Measurements from ENCODE around the gene CCDC146. TPM values are rescaled to one million over a fixed set of nuclear protein-coding genes. Genes with fewer than 3 reads are reported as not detected.

Gene CCDC146
- total RNA-seq, 1 donor from 2014 or later, result 2.1 TPM

GRCh38 chr7:77306231-77307067 lies 184.0 kb downstream of the CCDC146 start:
- TF ChIP-seq, protein P1, sequence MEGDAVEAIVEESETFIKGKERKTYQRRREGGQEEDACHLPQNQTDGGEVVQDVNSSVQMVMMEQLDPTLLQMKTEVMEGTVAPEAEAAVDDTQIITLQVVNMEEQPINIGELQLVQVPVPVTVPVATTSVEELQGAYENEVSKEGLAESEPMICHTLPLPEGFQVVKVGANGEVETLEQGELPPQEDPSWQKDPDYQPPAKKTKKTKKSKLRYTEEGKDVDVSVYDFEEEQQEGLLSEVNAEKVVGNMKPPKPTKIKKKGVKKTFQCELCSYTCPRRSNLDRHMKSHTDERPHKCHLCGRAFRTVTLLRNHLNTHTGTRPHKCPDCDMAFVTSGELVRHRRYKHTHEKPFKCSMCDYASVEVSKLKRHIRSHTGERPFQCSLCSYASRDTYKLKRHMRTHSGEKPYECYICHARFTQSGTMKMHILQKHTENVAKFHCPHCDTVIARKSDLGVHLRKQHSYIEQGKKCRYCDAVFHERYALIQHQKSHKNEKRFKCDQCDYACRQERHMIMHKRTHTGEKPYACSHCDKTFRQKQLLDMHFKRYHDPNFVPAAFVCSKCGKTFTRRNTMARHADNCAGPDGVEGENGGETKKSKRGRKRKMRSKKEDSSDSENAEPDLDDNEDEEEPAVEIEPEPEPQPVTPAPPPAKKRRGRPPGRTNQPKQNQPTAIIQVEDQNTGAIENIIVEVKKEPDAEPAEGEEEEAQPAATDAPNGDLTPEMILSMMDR (IDR thresholded peaks at IDR 0.05; ENCODE audit: insufficient read depth, low read length, severe bottlenecking), result no peak
- no peaks in the 10 kb centered on the region for H3K36me3 ChIP-seq (ENCODE audit: control insufficient read depth, insufficient read depth, low read length)
- H3K27me3 ChIP-seq (ENCODE audit: control insufficient read depth, insufficient read depth, low read length), result no peaks in the 10 kb centered on the region

GRCh38 chr7:77308792-77309191 lies 186.4 kb downstream of the CCDC146 start:
- peak; percentile 43 for FAIRE-seq
- Histone ChIP-seq H3K4me3 (ENCODE audit: low read depth, low read length) (no peak overlapping the region), H3K27me3 (ENCODE audit: control insufficient read depth, insufficient read depth, low read length) (no peaks in the 10 kb centered on the region), H3K36me3 (ENCODE audit: control insufficient read depth, insufficient read depth, low read length) (no peaks in the 10 kb centered on the region)
- TF ChIP-seq, protein P1 (IDR thresholded peaks at IDR 0.05; ENCODE audit: insufficient read depth, low read length, severe bottlenecking), result no peak
- DNase-seq (ENCODE audit: low read depth), result peak; percentile 67

More at GRCh38 chr7:77306231-77307067, 184.0 kb downstream of the CCDC146 start:
- DNase-seq (ENCODE audit: low read depth) (no peak), FAIRE-seq (no peak)
- H3K4me3 ChIP-seq (ENCODE audit: low read depth, low read length), result no peak overlapping the region

DNA sequence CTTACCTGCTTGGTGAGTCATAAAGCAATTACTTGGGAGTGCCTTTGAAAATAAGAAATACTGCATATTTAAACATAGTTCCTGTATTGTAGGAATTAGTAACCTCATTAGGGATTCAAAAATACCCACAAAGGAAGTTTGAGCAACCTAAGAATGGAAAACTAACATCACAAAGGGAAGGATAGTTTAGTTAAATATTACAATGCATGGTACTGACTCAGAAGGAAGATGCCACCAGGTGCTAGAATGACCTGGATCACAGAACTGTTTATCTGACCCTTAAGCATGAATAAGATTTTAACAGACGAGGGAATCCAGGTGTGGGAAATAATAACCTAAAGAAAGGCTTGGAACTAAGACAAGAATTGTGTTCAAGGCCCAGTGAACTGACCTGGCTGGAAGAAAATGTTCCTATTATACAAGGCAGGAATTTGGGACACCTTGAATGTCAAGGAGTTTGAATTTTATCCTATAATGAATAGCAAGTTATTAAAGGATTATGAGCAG lies 187.4 kb downstream of the CCDC146 start:
- no peak overlapping the region for H3K4me3 ChIP-seq (ENCODE audit: low read depth, low read length)
- H3K36me3 ChIP-seq (ENCODE audit: control insufficient read depth, insufficient read depth, low read length), result peaks cover 1% of the 10 kb centered on the region
- FAIRE-seq (no peak), DNase-seq (ENCODE audit: low read depth) (peak; percentile 79)
- H3K27me3 ChIP-seq (ENCODE audit: control insufficient read depth, insufficient read depth, low read length), result no peaks in the 10 kb centered on the region
- TF ChIP-seq, protein P1 (IDR thresholded peaks at IDR 0.05; ENCODE audit: insufficient read depth, low read length, severe bottlenecking), result no peak

GRCh38 chr7:77310982-77311381 lies 188.6 kb downstream of the CCDC146 start:
- H3K27me3 ChIP-seq (ENCODE audit: control insufficient read depth, insufficient read depth, low read length), result no peaks in the 10 kb centered on the region
- TF ChIP-seq, protein P1 (IDR thresholded peaks at IDR 0.05; ENCODE audit: insufficient read depth, low read length, severe bottlenecking), result no peak
- no peak overlapping the region for H3K4me3 ChIP-seq (ENCODE audit: low read depth, low read length)
- FAIRE-seq, result no peak
- peaks cover 1% of the 10 kb centered on the region for H3K36me3 ChIP-seq (ENCODE audit: control insufficient read depth, insufficient read depth, low read length)
- peak; percentile 81 for DNase-seq (ENCODE audit: low read depth)

DNA sequence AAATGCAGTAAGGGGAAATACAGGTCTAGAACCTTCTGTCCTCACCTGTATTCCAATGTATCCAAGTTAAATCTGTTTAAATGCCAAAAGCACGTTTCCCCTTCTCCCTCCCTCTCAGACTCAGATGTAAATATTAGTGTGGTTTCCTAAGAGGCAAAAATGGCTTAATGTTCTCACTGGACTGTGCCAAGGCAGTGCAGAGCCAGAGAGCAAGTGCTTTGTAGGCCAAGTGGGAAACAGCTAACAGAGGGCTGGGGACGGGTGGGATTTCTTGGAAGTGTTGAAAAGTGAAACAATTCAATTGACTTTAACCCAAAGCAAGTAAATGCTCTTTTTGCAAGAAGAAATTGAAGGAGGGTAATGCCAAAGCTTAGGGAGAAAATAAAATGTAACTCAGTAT lies 190.7 kb downstream of the CCDC146 start:
- TF ChIP-seq, protein P1 (IDR thresholded peaks at IDR 0.05; ENCODE audit: insufficient read depth, low read length, severe bottlenecking), result no peak
- no peak for DNase-seq (ENCODE audit: low read depth)
- Histone ChIP-seq H3K27me3 (ENCODE audit: control insufficient read depth, insufficient read depth, low read length) (no peaks in the 10 kb centered on the region), H3K36me3 (ENCODE audit: control insufficient read depth, insufficient read depth, low read length) (peaks cover 1% of the 10 kb centered on the region), H3K4me3 (ENCODE audit: low read depth, low read length) (no peak overlapping the region)
- FAIRE-seq, result no peak
